ENCODE results near the gene UBIAD1. TPM values are rescaled to one million over a fixed set of nuclear protein-coding genes. Genes with fewer than 3 reads are reported as not detected.

The UBIAD1 gene, protein sequence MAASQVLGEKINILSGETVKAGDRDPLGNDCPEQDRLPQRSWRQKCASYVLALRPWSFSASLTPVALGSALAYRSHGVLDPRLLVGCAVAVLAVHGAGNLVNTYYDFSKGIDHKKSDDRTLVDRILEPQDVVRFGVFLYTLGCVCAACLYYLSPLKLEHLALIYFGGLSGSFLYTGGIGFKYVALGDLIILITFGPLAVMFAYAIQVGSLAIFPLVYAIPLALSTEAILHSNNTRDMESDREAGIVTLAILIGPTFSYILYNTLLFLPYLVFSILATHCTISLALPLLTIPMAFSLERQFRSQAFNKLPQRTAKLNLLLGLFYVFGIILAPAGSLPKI
- total RNA-seq = 12.3 and 12.8 TPM in 2 replicates

DNA sequence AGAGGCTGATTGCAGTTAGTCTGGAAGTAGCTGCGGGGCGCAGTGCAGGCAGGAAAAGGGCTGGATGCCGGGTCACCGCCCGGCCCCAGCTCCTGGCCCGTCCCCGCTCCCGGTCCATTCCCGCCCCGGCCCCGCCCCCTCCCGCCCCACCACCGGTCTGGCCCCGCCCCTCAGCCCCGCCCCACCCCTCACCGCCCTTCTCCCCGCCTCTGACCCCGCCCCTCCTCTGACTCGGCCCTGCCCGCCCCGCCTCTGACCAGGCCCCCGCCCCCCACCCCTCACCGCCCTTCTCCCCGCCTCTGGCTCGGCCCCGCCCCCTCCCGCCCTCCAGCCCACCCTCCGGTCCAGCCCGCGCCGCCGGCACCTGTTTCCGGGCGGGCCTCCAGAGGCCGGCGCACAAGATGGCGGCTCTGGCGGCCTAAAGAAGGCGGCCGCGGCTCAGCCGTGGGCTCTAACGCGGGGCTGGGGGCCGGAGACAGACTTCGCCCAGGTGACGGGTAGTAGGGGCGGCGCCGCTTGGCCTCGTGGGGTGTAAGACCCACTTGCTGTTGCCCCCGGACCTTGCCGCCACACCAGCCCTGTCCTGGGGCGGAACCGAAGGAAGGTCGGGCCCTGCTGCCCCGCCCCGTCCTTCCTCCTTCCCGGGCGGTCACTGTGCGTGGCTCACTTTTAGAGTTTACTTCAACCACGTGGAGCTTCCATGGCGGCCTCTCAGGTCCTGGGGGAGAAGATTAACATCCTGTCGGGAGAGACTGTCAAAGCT is at the start of gene UBIAD1:
Gene UBIAD1, plus strand, starts transcription at position 367 of the 763 bp plus-strand sequence. Its CDS starts 334 bp downstream, at position 701.
- peak; percentile 93 for DNase-seq

GRCh38 chr1:11227106-11228077 is 45.6 kb upstream of the UBIAD1 start:
- no peak for DNase-seq

- DNase-seq = no peak
Measured at GRCh38 chr1:11229203-11229602, 43.8 kb upstream of the UBIAD1 start.

DNA sequence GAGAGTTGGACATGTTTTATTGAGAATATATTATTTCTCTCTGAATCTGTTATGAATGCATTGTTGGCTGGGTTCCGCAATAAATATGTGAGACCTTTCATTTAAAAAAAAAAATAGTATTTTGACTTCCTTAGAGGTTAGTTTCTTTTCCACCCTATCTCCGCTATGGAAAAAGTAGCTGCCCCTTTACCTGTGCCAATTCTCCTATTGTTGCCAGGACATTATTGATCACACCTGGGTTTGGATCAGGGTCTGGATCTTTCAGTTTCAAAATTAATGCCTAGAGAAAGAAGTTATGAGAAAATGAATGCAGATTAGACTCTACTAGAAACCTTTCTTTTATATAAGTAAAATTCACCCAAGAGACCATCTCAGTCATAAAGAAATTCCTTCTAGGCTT is 39.8 kb upstream of the UBIAD1 start:
- no peak for DNase-seq

- no peak for DNase-seq
Measured at GRCh38 chr1:11237356-11237755, 35.6 kb upstream of the UBIAD1 start.

- DNase-seq = no peak
Measured at GRCh38 chr1:11238311-11238710, 34.7 kb upstream of the UBIAD1 start.

DNA sequence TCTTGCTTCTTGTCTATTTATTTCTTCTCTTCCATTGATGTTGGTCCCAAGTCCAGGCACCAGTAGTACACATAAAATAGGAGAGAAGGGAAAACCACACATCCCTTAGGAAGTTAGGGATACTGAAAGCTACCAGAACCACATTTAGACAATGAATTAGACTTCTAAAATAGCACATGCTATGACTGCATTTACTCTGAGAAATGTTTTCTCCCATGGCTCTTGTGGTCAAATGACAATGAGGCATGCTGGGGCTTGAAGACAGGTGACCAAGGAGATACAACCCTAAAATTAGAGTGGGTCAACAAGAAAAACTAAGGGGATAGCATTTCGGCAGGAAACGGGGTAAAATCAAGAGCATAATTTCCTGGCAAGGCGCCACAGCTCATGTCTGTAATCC is 27.8 kb upstream of the UBIAD1 start:
- DNase-seq = no peak

- DNase-seq = no peak
Measured at GRCh38 chr1:11245904-11246719, 26.9 kb upstream of the UBIAD1 start.

- no peak for DNase-seq
Measured at GRCh38 chr1:11248169-11248568, 24.8 kb upstream of the UBIAD1 start.

- no peak for DNase-seq
Measured at GRCh38 chr1:11252538-11252937, 20.5 kb upstream of the UBIAD1 start.

- no peak for DNase-seq
Measured at GRCh38 chr1:11253226-11253625, 19.8 kb upstream of the UBIAD1 start.

DNA sequence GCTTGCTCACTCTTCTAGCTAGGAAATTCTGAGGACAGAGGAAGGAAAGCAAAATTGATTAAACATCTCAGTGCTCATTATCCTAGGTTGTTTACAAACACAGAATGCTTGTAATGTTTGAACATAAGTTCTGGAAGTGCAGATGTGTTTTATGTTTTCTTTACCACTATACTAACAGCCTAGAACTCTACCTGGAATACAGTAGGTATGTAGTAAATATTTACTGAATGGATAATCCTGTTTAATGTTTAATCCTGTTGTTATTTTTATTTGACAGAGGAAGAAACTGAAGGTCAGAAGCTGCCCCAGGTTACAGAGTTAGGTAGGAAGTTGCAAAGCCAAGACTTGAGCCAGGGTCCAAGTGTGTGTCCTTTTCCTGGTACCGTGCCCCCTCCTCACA is 16.7 kb upstream of the UBIAD1 start:
- DNase-seq = no peak

DNA sequence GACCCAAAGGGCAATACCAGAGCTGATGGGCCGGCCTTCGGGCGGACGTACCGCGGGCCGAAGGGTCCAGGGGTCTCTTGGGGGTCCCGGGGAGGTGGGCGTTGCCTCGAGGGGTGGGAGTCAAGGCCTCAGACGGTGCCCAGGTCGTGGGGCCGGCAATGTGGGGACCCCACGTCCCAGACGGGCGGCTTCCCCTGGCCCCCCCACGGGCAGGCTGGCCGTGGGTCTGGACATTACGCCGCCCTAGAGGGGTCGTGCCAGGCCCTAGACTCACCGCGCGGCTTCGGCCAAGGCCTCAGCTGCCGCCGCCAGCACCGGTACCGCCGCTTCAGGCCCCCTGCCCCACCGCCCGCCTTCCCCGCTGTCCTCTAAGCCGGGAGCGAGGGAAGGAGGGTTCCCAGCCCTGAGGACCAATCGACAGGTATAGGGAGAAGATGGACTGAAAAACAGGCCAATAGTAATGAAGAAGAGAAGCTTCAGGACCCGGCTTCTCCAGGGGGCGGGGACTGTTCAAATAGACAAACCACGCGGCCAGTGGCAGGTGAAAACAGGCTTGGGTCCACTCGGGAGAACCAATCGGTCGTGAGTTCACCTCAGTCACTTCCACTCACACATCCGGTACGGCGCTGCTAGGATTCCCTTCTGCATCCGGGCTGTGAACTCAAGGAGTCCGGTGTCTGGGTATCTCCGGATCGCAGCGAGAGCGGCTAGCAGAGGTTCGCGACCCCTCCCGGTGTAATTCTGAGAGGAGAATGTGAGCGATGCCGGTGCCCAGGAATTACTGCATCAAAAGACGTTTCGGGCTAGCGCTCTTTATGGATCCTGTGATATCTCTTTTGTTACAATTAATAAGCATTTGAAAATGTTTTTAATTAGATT is 10.6 kb upstream of the UBIAD1 start, which contains the start of gene MTOR:
Gene MTOR, minus strand, starts transcription at position 381 of the 879 bp plus-strand sequence. CDS start 3,142 bp downstream, outside the sequence.
- peak; percentile 100 for DNase-seq

DNA sequence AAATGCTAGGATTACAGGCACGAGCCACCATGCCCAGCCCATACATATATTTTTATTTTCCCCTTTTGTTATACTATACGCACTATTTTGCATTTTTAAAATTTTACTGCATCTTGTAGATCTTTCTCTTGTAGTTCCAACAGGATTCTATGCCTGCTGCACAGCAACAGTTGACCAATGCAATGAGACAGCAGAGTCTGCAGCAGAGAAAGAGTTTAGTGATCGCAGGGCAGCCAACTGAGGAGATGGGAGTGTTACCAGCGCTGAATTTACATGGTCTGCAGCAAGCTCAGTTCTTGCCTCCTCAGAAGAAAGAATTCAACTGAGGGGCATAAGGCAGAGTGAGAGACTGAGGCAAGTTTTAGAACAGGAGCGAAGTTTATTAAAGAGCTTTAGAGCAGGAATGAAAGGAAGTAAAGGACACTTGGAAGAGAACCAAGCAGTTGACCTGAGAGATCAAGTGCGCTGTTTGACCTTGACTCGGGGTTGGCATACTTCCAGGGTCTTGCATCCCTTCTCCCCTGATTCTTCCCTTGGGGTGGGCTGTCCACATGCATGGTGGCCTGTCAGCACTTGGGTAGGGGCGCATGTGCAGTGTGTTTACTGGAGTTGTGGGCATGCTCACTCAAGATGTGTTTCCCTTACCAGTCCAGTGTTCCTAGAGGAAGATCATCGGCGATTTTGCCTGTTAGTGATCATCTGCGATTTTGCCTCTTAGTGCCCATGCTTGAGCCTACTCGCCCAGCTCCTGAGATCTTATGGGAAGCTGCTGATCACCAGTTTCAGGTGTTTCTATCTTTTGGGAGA is 6.5 kb upstream of the UBIAD1 start:
- DNase-seq = no peak

DNA sequence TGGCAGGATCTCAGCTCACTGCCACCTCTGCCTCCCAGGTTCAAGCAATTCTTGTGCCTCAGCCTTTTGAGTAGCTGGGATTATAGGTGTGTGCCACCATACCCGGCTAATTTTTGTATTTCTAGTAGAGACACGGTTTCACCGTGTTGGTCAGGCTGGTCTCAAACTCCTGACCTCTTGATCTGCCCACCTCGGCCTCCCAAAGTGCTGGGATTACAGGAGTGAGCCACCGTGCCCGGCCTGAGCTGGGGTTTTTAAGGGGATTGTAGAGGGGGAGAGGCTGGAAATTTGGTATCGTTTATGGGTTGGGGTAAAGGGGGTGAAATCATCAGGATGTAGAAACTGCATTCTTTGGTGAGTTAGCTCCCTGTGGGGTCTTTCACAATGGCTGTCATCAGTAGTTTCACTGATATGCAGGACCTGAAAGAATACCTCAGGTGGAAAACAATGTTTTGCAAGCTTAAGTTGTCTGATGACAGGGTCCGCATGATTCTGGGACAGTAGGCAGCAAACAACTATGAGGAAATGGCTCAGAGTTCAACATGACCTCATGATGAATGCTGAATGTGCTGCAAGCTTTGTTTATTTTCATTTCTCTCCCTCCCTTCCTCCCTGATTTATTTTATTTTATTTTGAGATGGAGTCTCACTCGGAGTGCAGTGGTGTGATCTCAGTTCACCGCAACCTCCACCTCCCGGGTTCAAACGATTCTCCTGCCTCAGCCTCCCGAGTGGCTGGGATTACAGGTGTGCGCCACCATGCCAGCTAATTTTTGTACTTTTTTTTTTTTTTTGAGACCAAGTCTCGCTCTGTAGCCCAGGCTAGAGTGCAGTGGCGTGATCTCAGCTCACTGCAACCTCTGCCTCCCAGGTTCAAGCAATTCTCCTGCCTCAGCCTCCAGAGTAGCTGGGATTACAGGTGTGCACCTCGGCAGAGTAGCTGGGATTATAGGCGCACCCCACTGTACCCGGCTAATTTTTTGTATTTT is 5.4 kb upstream of the UBIAD1 start:
- DNase-seq = peak; percentile 70

DNA sequence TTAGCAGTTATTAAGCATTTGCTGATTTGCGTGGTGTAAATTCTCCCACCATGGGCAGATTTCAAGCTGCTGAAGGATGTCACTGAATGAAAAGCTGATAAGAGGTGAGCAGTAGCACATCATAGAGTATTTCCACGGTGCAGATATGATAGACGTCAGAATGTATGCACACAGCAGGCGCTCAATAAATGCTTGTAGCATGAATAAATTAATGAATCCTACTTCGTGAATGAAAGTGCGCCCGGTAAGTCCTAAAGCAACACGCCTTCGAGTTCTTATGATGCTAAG is 510 bp upstream of the UBIAD1 start:
- DNase-seq = no peak

DNA sequence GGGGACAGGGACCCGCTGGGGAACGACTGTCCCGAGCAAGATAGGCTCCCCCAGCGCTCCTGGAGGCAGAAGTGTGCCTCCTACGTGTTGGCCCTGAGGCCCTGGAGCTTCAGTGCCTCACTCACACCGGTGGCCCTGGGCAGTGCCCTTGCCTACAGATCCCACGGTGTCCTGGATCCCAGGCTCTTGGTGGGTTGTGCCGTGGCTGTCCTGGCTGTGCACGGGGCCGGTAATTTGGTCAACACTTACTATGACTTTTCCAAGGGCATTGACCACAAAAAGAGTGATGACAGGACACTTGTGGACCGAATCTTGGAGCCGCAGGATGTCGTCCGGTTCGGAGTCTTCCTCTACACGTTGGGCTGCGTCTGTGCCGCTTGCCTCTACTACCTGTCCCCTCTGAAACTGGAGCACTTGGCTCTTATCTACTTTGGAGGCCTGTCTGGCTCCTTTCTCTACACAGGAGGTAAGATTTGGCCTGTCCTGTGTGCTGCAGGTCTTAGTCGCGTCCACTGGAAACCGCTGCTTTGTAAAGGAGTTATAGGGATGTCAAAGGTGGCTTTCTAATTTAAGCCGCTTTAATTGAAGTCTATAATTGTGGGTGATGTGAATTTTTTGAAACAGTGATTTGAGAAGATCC is 717 bp downstream of the UBIAD1 start:
- DNase-seq = peak; percentile 24

- no peak for DNase-seq
Measured at GRCh38 chr1:11279152-11279551, 6.2 kb downstream of the UBIAD1 start.
